DMS79 (cell line): ENCODE measurements around the gene BLCAP.
"Not testable (repeated sequence)": the region's sequence is repeated elsewhere in the genome, so short reads cannot be mapped to it uniquely, and the experiment has no call there.

Source experiments
- DNase-seq: peaks from one replicate; lab custom pipeline; 2025; lab: John Stamatoyannopoulos, UW

BLCAP gene

GRCh38 chr20:37527638-37528445 is at the start of gene BLCAP:
Gene BLCAP (minus strand): TSS chr20:37527876. CDS start chr20:37519174, 8,702 bp downstream.
- DNase-seq: peak; percentile 80

GRCh38 chr20:37577436-37577835 is 49.8 kb upstream of the BLCAP start:
- not testable (repeated sequence) for DNase-seq

- no peak for DNase-seq
These were observed 49.2 kb upstream of the BLCAP start for GRCh38 chr20:37576911-37577310.

- no peak for DNase-seq
These were observed 48.2 kb upstream of the BLCAP start for GRCh38 chr20:37575884-37576283.

GRCh38 chr20:37574199-37574890 is 46.7 kb upstream of the BLCAP start:
- no peak for DNase-seq

GRCh38 chr20:37573626-37574198 is 46.0 kb upstream of the BLCAP start:
- DNase-seq: no peak

- no peak for DNase-seq
These were observed 43.4 kb upstream of the BLCAP start for GRCh38 chr20:37571033-37571432.

- DNase-seq: no peak
These were observed 42.7 kb upstream of the BLCAP start for GRCh38 chr20:37570419-37570818.

- peak; percentile 28 for DNase-seq
These were observed 40.3 kb upstream of the BLCAP start for GRCh38 chr20:37567671-37568588.

GRCh38 chr20:37567331-37567665 is 39.6 kb upstream of the BLCAP start:
- DNase-seq: peak; percentile 18

GRCh38 chr20:37566590-37567330 is 39.1 kb upstream of the BLCAP start:
- DNase-seq: no peak

GRCh38 chr20:37565134-37565811 is 37.6 kb upstream of the BLCAP start:
- DNase-seq: no peak

- DNase-seq: no peak
These were observed 36.9 kb upstream of the BLCAP start for GRCh38 chr20:37564388-37565133.

GRCh38 chr20:37564016-37564387 is 36.3 kb upstream of the BLCAP start:
- DNase-seq: no peak

GRCh38 chr20:37562695-37563480 is 35.2 kb upstream of the BLCAP start:
- DNase-seq: no peak

- DNase-seq: no peak
These were observed 33.0 kb upstream of the BLCAP start for GRCh38 chr20:37560629-37561028.

- DNase-seq: no peak
These were observed 31.8 kb upstream of the BLCAP start for GRCh38 chr20:37559312-37560027.

GRCh38 chr20:37558779-37559178 is 31.1 kb upstream of the BLCAP start:
- no peak for DNase-seq

- DNase-seq: no peak
These were observed 30.6 kb upstream of the BLCAP start for GRCh38 chr20:37558306-37558705.
